Activated CD8-positive, alpha-beta memory T cell treated with anti-CD3 and anti-CD28 coated beads, Interleukin-2, amount 50 U/mL, for 24 hours (primary cell): Measurements from ENCODE around the gene LPIN3.

ENCODE experiments used
- DNase-seq: peaks from one replicate; pipeline ENCODE4 v3.0.0-alpha.2; 2020; ENCODE audit errors: extremely low read depth

The LPIN3 gene

DNA sequence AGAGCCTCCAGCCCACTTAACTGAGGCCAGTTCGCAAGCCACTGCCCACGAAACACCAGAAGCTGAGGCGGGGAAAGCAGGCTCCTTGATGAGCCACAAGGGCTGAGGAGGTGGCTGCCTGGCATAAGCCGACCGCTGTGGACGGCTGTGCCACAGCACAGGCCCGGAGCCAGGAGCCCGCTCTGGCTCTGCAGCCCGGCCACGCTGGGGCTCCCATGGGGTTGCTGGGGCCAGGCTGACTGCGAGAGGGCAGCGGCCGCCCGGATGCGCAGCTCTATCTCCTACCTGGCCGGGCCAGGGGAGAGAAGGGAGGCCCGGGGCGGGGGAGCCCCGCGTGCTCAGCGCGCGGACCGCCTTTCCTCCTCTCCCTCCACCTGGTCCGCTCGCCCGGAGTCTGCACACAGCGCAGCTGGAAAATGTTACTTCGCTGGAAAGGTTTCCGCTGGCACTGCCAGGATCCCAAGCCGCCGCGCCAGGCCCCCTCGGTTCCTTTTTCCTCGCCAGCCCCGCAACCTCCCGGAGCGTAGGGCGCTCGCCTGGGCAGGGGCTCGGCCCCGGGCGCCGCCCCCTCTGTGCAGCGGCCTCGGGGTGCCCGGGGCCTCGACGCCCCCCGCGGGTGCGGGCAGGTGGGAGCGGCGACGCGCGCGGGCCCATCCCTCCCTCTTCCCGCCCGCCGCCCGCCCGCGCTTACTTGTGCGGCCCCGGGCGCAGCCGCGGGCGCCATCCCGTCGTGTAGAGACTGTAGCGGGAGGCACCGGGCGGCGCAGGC lies 25.3 kb downstream of the LPIN3 start:
- DNase-seq, result no peak

DNA sequence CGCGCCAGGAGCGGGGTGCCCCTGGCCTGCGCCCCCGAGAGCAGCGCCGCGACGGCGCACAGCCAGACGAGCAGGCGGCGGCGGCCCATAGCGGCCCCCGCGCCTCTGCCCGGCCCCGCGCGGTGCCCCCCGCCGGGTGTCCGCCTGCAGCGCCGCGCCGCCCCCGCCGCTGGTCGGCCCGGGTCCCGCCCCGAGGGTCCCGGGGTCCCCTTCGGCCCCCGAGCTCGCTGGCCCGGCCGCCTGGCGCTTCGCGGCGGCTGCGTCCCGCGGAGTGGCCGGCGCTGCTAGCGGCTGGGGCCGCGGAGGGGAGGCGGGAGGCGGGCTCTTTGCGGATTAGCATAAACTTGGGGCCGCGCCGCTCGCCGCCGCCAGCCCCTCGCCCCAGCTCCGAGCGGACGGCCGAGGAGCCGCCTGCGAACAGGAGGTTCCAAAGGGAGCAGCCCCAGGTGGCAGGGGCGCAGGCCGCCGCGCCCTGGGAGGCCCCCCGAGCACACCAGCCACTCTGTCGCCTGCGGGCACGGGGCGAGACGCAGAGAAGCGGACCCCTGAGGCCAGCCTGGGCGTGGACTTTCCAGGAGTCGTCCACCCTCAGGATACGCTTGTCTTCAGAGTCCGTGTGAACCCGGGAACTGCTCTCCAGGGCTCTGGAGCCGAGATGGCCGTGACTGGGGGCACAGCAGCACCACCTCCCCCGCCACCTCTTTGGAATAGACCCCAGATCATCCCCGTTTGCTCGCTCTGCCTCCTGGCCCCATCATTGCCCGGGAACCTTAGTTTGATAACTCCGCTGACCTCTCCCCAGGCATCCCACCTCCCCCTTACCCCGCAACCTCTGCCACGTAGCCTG lies 26.1 kb downstream of the LPIN3 start, which contains the start of gene EMILIN3:
EMILIN3 (minus strand) TSS at position 273 of the 847 bp plus-strand sequence; CDS start at position 89, 184 bp downstream.
- no peak for DNase-seq

DNA sequence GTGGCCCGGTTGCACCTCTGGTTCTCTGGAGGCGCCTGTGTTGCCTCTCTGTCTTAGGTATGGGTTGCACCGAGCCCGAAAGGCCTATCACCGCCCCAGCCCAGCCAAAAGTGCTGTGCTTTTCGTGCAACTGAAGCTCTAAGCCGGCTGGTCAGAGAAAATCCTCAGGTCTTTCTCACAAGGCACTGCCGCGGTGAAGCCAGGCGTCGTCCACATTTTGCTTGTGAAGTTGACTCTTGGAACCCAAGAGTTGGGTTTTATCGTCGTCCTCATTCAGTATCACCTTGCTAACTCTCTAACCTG lies 26.7 kb downstream of the LPIN3 start:
- DNase-seq, result no peak

GRCh38 chr20:41367956-41368355 lies 27.3 kb downstream of the LPIN3 start:
- DNase-seq, result no peak

DNA sequence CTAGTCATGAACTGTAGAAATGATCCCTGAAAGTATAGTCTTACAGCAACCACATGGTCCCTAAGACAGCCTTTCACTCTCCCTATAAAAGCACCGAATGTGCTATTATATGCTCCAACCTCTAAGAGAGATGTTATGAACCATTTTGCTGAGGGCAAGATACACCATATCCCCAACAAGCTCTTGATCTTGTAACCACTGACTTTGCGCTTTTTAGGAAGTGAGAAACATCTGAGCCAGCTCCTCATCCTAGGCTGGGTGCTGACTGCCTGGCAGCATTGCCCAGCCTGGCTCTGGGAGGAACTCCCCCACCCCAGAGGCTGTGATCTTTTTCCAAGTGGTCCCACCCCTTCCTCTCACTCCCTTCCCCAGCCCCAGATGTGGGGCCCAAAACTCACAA lies 29.1 kb downstream of the LPIN3 start:
- DNase-seq, result no peak

DNA sequence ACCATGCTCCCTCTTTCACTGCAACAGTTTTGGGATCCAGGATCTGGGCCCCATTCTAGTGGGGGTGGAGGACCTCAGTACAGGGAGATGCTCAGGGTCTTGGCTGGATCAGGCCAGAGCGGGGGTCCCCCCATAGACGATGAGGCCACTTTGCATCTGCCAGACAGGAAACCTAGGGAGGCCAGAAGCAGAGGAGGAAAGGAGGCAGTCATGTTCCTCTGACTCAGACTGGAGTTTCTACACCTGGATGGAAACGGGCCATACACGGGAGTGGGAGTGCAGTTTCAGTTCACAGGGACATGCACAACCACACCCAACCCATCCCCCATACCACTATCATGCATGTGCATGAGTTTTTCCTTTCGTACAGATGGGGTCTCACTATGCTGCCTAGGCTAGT lies 29.6 kb downstream of the LPIN3 start:
- DNase-seq, result no peak

- DNase-seq, result no peak
These were observed 30.8 kb downstream of the LPIN3 start for GRCh38 chr20:41371371-41371770.

- no peak for DNase-seq
These were observed 32.7 kb downstream of the LPIN3 start for GRCh38 chr20:41373251-41373783.

DNA sequence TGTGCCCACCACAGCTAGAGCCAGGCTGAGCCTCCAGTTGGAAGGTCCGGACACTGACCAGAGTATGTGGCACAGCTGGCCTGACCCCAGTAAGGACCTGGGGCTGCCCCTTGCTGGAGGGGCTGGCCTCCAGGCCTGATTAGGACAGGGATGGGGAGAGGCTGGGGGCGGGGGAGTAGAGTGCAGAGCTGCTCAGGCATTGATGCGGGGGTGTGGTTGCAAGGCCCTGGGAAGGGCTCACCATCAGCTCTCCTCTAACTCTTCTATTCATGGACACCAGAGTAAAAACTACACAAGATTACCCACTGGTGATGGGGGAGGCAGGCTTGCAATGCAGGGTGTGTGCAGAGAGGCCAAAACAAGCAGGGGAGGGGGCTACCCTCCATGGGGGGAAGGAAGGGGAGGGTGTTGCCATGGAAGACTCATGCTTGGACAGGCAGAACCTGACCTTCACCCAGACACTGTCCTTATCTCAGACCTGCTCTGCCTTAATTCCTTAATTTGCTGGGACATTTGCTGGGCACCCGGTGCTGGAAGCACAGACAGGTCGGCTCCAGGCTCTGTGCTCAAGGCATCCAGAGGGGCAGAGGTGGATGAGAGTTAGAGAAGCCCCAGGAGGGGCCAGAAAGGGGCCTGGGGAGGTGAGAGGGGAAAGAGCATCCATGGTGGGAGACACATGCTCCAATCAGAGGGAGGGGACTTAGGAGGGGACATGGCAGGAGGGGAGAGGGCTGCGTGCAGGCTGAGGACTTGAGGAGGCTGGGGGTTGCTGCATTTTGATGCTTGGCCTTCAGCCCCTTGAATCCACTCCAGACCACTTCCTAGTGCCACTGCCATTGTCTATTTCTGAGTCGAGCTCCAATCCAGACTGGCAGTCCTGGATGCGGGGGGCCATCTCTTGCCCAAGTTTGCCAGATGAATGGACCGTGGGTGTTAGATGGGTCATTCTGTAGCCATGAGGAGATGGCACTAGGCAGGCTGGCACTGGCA lies 33.6 kb downstream of the LPIN3 start:
- DNase-seq, result no peak

DNA sequence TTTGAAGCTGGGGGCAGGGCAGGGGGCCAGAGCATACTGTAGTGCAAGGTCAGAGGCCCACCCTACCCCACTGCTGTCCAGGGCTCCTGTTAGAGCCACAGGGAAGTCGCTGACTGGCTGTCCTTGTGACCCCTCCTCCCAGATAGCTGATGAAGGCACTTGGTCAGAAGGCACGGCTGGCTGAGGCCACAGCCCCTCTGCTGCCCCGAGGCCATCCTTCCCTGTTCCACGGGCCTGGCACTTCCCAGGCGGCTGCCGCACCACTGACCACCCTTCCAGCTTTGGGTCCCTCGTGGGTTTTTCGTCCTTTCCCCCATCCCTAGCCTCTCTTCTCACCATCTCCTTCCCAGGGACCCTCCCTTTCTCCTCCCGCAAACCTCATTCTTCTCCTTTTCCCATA lies 35.2 kb downstream of the LPIN3 start:
- DNase-seq, result no peak

DNA sequence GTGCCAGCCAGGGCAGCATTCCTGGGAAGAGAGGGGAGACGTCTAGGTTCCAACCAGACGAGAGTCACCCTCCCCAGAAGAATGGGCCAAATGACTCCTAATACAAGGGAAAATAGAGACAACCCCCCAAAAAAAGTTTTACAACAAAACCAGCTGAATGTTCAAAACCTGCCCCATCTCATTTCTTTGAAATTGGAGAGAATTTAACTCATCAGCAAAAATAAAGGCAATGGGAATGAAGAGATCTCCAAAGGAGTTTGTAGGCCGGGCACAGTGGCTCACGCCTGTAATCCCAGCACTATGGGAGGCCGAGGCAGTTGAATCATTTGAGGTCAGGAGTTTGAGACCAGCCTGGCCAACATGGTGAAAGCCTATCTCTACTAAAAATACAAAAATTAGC lies 35.7 kb downstream of the LPIN3 start:
- DNase-seq, result no peak

- no peak for DNase-seq
These were observed 36.7 kb downstream of the LPIN3 start for GRCh38 chr20:41377275-41377674.

- DNase-seq, result no peak
These were observed 38.9 kb downstream of the LPIN3 start for GRCh38 chr20:41379551-41379950.

GRCh38 chr20:41380551-41381193 lies 40.1 kb downstream of the LPIN3 start:
- DNase-seq, result no peak

DNA sequence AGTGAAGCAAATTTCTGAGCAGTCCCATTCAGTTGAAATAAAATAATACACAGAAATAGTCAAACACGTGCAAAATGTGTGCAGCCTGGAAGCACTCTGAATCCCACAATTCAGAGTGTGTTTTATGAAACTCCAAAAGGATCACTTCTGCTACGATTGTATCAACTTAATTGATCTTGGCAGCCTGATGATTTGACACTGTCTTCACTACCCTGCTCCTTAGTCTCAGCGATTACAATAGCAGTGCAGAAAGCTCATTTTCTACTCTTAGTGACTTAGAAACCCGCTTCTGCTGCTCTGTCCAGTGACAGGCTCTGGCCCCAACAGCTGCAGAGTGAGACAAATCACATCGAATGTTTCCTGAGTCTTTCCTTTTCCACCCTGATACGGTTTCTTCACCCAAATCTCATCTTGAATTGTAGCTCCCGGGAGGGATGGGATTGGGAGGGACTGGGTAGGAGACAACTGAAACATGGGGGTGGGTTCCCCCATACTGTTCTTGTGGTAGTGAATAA lies 42.2 kb downstream of the LPIN3 start:
- no peak for DNase-seq

GRCh38 chr20:41386502-41387427 lies 46.1 kb downstream of the LPIN3 start:
- DNase-seq, result no peak

DNA sequence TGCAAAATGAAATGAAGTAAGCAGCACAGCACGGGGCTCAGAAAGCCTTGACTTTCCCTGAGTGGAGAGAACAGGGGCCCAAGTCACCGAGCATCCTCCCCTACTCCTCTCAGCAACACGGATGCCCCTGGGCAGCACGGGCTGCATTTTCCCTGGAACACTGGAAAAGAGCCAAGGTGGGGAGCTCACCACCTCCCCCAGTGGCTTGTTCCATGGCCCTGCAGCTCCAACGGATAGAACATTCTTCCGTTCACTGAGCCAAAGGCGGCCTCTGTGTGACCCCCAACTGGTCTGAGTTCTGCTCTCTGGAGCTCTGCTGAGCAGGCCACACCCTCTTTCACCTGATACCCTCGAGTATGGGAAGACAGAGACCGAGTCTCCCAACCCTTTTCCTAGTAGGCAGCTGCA lies 46.8 kb downstream of the LPIN3 start:
- no peak for DNase-seq

DNA sequence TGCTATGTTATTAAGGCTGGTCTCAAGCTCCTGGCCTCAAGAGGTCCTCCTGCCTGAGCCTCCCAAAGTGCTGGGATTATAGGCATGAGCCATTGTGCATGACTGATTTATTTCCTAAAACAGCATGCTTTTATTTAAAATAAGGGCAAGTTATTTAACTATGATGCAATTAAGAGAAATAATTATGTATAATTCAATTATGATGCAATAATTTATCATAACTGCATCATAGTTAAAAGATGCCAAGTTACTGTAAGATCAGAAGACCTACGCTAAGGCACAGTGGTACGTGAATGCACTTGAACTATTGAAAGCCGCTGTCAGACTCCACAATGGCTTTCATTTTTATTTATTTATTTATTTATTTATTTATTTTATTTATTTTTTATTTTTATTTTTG lies 50.3 kb downstream of the LPIN3 start:
- DNase-seq, result no peak

DNA sequence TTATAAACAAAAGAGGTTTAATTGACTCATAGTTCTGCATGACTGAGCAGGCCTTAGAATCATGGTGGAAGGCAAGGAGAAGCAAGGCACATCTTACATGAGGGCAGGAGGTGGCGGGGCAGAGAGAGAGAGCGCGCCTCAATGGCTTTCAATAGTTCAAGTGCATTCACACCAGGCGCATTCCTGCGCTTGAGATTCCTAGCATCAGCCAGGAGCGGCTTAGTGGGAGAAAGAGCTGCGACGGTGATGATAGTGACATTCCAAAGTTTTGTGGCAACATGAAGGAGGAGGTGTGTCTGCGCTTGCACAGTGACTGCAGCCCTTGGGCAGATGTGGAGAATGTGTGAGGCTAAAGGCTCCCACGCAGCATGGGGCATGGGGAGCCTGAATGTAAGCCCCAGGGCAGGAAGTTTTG lies 51.0 kb downstream of the LPIN3 start:
- no peak for DNase-seq

- no peak for DNase-seq
These were observed 51.7 kb downstream of the LPIN3 start for GRCh38 chr20:41392295-41392694.
